OCI-M2 (cell line): ENCODE results near the gene SMAP2.
A peak's percentile ranks its signal among the peaks of the same experiment; 100 is the strongest.
"Not testable (repeated sequence)": the region's sequence is repeated elsewhere in the genome, so short reads cannot be mapped to it uniquely, and the experiment has no call there.

ENCODE experiments used
- DNase-seq: peaks from one replicate; lab custom pipeline; 2025; ENCODE audit not compliant: unreplicated experiment; lab: John Stamatoyannopoulos, UW

Gene SMAP2

GRCh38 chr1:40373323-40374283 is at the start of gene SMAP2:
TSS of gene SMAP2 (plus strand) at chr1:40373727. CDS start at chr1:40374121, 394 bp downstream.
- peak; percentile 72 for DNase-seq

GRCh38 chr1:40331403-40331802 is 42.1 kb upstream of the SMAP2 start:
- not testable (repeated sequence) for DNase-seq

GRCh38 chr1:40332695-40333094 is 40.8 kb upstream of the SMAP2 start:
- no peak for DNase-seq

- no peak for DNase-seq
These were observed 36.1 kb upstream of the SMAP2 start for GRCh38 chr1:40337443-40337842.

- DNase-seq, result no peak
These were observed 34.6 kb upstream of the SMAP2 start for GRCh38 chr1:40338745-40339419.

- DNase-seq, result no peak
These were observed 33.9 kb upstream of the SMAP2 start for GRCh38 chr1:40339420-40340323.

GRCh38 chr1:40341491-40342380 is 31.8 kb upstream of the SMAP2 start:
- DNase-seq, result no peak

GRCh38 chr1:40342381-40342717 is 31.2 kb upstream of the SMAP2 start:
- DNase-seq, result not testable (repeated sequence)

- no peak for DNase-seq
These were observed 28.9 kb upstream of the SMAP2 start for GRCh38 chr1:40344597-40344996.

GRCh38 chr1:40350391-40350790 is 23.1 kb upstream of the SMAP2 start:
- DNase-seq, result no peak

- DNase-seq, result no peak
These were observed 22.4 kb upstream of the SMAP2 start for GRCh38 chr1:40351124-40351523.

GRCh38 chr1:40352126-40352525 is 21.4 kb upstream of the SMAP2 start:
- DNase-seq, result no peak

GRCh38 chr1:40353082-40353481 is 20.4 kb upstream of the SMAP2 start:
- no peak for DNase-seq

- DNase-seq, result no peak
These were observed 15.9 kb upstream of the SMAP2 start for GRCh38 chr1:40357625-40358024.

GRCh38 chr1:40360631-40361030 is 12.9 kb upstream of the SMAP2 start:
- no peak for DNase-seq

- no peak for DNase-seq
These were observed 12.3 kb upstream of the SMAP2 start for GRCh38 chr1:40361201-40361600.

GRCh38 chr1:40361637-40362036 is 11.9 kb upstream of the SMAP2 start:
- DNase-seq, result no peak

- no peak for DNase-seq
These were observed 11.3 kb upstream of the SMAP2 start for GRCh38 chr1:40362199-40362598.

- DNase-seq, result no peak
These were observed 10.8 kb upstream of the SMAP2 start for GRCh38 chr1:40362699-40363098.

GRCh38 chr1:40363721-40364120 is 9.8 kb upstream of the SMAP2 start:
- DNase-seq, result no peak
